ENCODE measurements around the gene ITSN1. TPM values are rescaled to one million over a fixed set of nuclear protein-coding genes. Genes with fewer than 3 reads are reported as not detected.
"Not testable (repeated sequence)": the region's sequence is repeated elsewhere in the genome, so short reads cannot be mapped to it uniquely, and the experiment has no call there.

The ITSN1 gene
- total RNA-seq, 1 donor from 2014 or later, result 44.0 TPM

GRCh38 chr21:33865176-33865575, 222.9 kb downstream of the ITSN1 start:
- DNase-seq (ENCODE audit: extremely low spot score, unreplicated experiment), result no peak
- peaks cover 8% of the 10 kb centered on the region for H3K4me1 Mint-ChIP-seq (ENCODE audit: unreplicated experiment)
- H3K27ac Mint-ChIP-seq (ENCODE audit: unreplicated experiment), result no peak overlapping the region
- H3K9me3 Mint-ChIP-seq (ENCODE audit: unreplicated experiment), result no peaks in the 10 kb centered on the region
- no peaks in the 10 kb centered on the region for H3K36me3 Mint-ChIP-seq (ENCODE audit: unreplicated experiment)
- peaks cover 7% of the 10 kb centered on the region for H3K27me3 Mint-ChIP-seq (ENCODE audit: unreplicated experiment)
- H3K4me3 Mint-ChIP-seq (ENCODE audit: unreplicated experiment), result no peak overlapping the region
- TF ChIP-seq CTCF (IDR thresholded peaks at IDR 0.05), result no peak

GRCh38 chr21:33865996-33866575, 223.8 kb downstream of the ITSN1 start:
- Mint-ChIP-seq H3K9me3 (ENCODE audit: unreplicated experiment) (no peaks in the 10 kb centered on the region), H3K27ac (ENCODE audit: unreplicated experiment) (no peak overlapping the region), H3K27me3 (ENCODE audit: unreplicated experiment) (peaks cover 7% of the 10 kb centered on the region), H3K36me3 (ENCODE audit: unreplicated experiment) (no peaks in the 10 kb centered on the region), H3K4me3 (ENCODE audit: unreplicated experiment) (no peak overlapping the region), H3K4me1 (ENCODE audit: unreplicated experiment) (peaks cover 6% of the 10 kb centered on the region)
- TF ChIP-seq CTCF (IDR thresholded peaks at IDR 0.05), result no peak
- DNase-seq (ENCODE audit: extremely low spot score, unreplicated experiment), result no peak

GRCh38 chr21:33866826-33867225, 224.5 kb downstream of the ITSN1 start:
- Mint-ChIP-seq H3K4me3 (ENCODE audit: unreplicated experiment) (no peak overlapping the region), H3K27me3 (ENCODE audit: unreplicated experiment) (peaks cover 7% of the 10 kb centered on the region), H3K27ac (ENCODE audit: unreplicated experiment) (no peak overlapping the region), H3K4me1 (ENCODE audit: unreplicated experiment) (peaks cover 6% of the 10 kb centered on the region), H3K9me3 (ENCODE audit: unreplicated experiment) (no peaks in the 10 kb centered on the region), H3K36me3 (ENCODE audit: unreplicated experiment) (no peaks in the 10 kb centered on the region)
- no peak for DNase-seq (ENCODE audit: extremely low spot score, unreplicated experiment)
- TF ChIP-seq CTCF (IDR thresholded peaks at IDR 0.05), result no peak

GRCh38 chr21:33867868-33868267, 225.6 kb downstream of the ITSN1 start:
- not testable (repeated sequence) for H3K36me3 Mint-ChIP-seq (ENCODE audit: unreplicated experiment); H3K4me1 Mint-ChIP-seq (ENCODE audit: unreplicated experiment); H3K9me3 Mint-ChIP-seq (ENCODE audit: unreplicated experiment); H3K27me3 Mint-ChIP-seq (ENCODE audit: unreplicated experiment); DNase-seq (ENCODE audit: extremely low spot score, unreplicated experiment); H3K4me3 Mint-ChIP-seq (ENCODE audit: unreplicated experiment); H3K27ac Mint-ChIP-seq (ENCODE audit: unreplicated experiment)

- Mint-ChIP-seq H3K36me3 (ENCODE audit: unreplicated experiment) (no peaks in the 10 kb centered on the region), H3K27ac (ENCODE audit: unreplicated experiment) (no peak overlapping the region), H3K9me3 (ENCODE audit: unreplicated experiment) (no peaks in the 10 kb centered on the region), H3K27me3 (ENCODE audit: unreplicated experiment) (no peaks in the 10 kb centered on the region), H3K4me3 (ENCODE audit: unreplicated experiment) (no peak overlapping the region), H3K4me1 (ENCODE audit: unreplicated experiment) (no peaks in the 10 kb centered on the region)
- no peak for TF ChIP-seq CTCF (IDR thresholded peaks at IDR 0.05)
- DNase-seq (ENCODE audit: extremely low spot score, unreplicated experiment), result no peak
Measured at GRCh38 chr21:33869873-33870272, 227.6 kb downstream of the ITSN1 start.

- Mint-ChIP-seq H3K4me3 (ENCODE audit: unreplicated experiment) (no peak overlapping the region), H3K27me3 (ENCODE audit: unreplicated experiment) (no peaks in the 10 kb centered on the region), H3K4me1 (ENCODE audit: unreplicated experiment) (no peaks in the 10 kb centered on the region), H3K36me3 (ENCODE audit: unreplicated experiment) (no peaks in the 10 kb centered on the region), H3K9me3 (ENCODE audit: unreplicated experiment) (no peaks in the 10 kb centered on the region), H3K27ac (ENCODE audit: unreplicated experiment) (no peak overlapping the region)
- no peak for DNase-seq (ENCODE audit: extremely low spot score, unreplicated experiment)
- TF ChIP-seq CTCF (IDR thresholded peaks at IDR 0.05), result no peak
Measured at GRCh38 chr21:33870768-33871167, 228.5 kb downstream of the ITSN1 start.

Measured in osteocyte (in vitro differentiated cells).